HEK293 (cell line): ENCODE data around the gene KCNQ1.

Experiments used
- CTCF ChIA-PET: fragments of 350-600 bp; formaldehyde crosslinking; extraction: SDS; loops from one replicate; lab custom pipeline; 2021; ENCODE audit warnings: antibody characterized with exemption; lab: Yijun Ruan, JAX
- POLR2A ChIA-PET: fragments of 300-600 bp; formaldehyde crosslinking; extraction: SDS; loops from one replicate; lab custom pipeline; 2020; ENCODE audit warnings: antibody characterized with exemption, inconsistent platforms; lab: Yijun Ruan, JAX
- H3K27ac ChIP-seq: fragments of 200-500 bp; sonication (Bioruptor generic); 2 replicates; pipeline ENCODE4 v1.5.1; 2014; ENCODE audit warnings: low read depth, low read length, control low read depth, inconsistent platforms; ENCODE audit errors: extremely low read depth
- H3K36me3 ChIP-seq, 2 experiments: fragments of 200-500 bp in 1 of 2; sonication (Bioruptor generic) in 1 of 2; 1 replicate in 1 of 2; 2 replicates in 1 of 2; pipeline ENCODE4 v1.5.1; 2014 to 2017; ENCODE audit warnings: inconsistent platforms in 2 of 2, low read length in 2 of 2; ENCODE audit not compliant: control insufficient read depth in 2 of 2, insufficient read depth in 1 of 2
- H3K4me1 ChIP-seq: fragments of 200-500 bp; sonication (Bioruptor generic); 2 replicates; pipeline ENCODE4 v1.5.1; 2014; ENCODE audit warnings: mild to moderate bottlenecking, low read length, inconsistent platforms; ENCODE audit not compliant: control insufficient read depth, insufficient read depth
- H3K4me3 ChIP-seq: 2 replicates; pipeline ENCODE4 v1.5.1; 2011; ENCODE audit warnings: low read depth, mild to moderate bottlenecking, control low read depth, low read length, moderate library complexity
- H3K9me3 ChIP-seq: fragments of 200-500 bp; sonication (Bioruptor generic); 2 replicates; pipeline ENCODE4 v1.5.1; 2014; ENCODE audit warnings: low read depth, low read length, inconsistent platforms; ENCODE audit not compliant: control insufficient read depth, insufficient read depth
- BCL6B ChIP-seq: fragments of 450-650 bp; formaldehyde crosslinking; IDR thresholded peaks from 2 replicates; pipeline ENCODE4 v1.5.1; 2017; ENCODE audit warnings: missing biosample characterization, missing genetic modification characterization
- GLIS1 ChIP-seq: fragments of 450-650 bp; formaldehyde crosslinking; IDR thresholded peaks from 2 replicates; pipeline ENCODE4 v1.5.1; 2016; ENCODE audit warnings: missing biosample characterization, missing genetic modification characterization
- HOXC10 ChIP-seq: sonication (generic); formaldehyde crosslinking; IDR thresholded peaks from 2 replicates; pipeline ENCODE4 v1.8.1; 2023; ENCODE audit warnings: mild to moderate bottlenecking, missing genetic modification reagents
- KLF9 ChIP-seq: fragments of 450-650 bp; formaldehyde crosslinking; IDR thresholded peaks from 2 replicates; pipeline ENCODE4 v1.5.1; 2016; ENCODE audit warnings: missing biosample characterization, missing genetic modification characterization, low read depth
- MYNN ChIP-seq: fragments of 450-650 bp; formaldehyde crosslinking; IDR thresholded peaks from 2 replicates; pipeline ENCODE4 v1.5.1; 2016; ENCODE audit warnings: missing biosample characterization, missing genetic modification characterization, borderline replicate concordance
- MZF1 ChIP-seq: fragments of 450-650 bp; formaldehyde crosslinking; IDR thresholded peaks from 2 replicates; pipeline ENCODE4 v1.5.1; 2017; ENCODE audit warnings: missing biosample characterization, missing genetic modification characterization, borderline replicate concordance
- SP7 ChIP-seq: fragments of 450-650 bp; formaldehyde crosslinking; IDR thresholded peaks from 2 replicates; pipeline ENCODE4 v1.5.1; 2016; ENCODE audit warnings: missing biosample characterization, missing genetic modification characterization
- WT1 ChIP-seq: fragments of 450-650 bp; formaldehyde crosslinking; IDR thresholded peaks from 2 replicates; pipeline ENCODE4 v1.5.1; 2016; ENCODE audit warnings: missing biosample characterization, missing genetic modification characterization
- ZBTB6 ChIP-seq: fragments of 450-650 bp; formaldehyde crosslinking; IDR thresholded peaks from 2 replicates; pipeline ENCODE4 v1.5.1; 2017; ENCODE audit warnings: missing biosample characterization, missing genetic modification characterization
- ZBTB8A ChIP-seq: fragments of 450-650 bp; formaldehyde crosslinking; IDR thresholded peaks from 2 replicates; pipeline ENCODE4 v1.5.1; 2016; ENCODE audit warnings: missing biosample characterization, missing genetic modification characterization
- ZFP41 ChIP-seq: fragments of 450-650 bp; formaldehyde crosslinking; IDR thresholded peaks from 2 replicates; pipeline ENCODE4 v1.5.1; 2016; ENCODE audit warnings: missing biosample characterization, missing genetic modification characterization, borderline replicate concordance
- ZNF114 ChIP-seq: fragments of 450-650 bp; formaldehyde crosslinking; IDR thresholded peaks from 2 replicates; pipeline ENCODE4 v1.5.0; 2017; ENCODE audit warnings: missing biosample characterization, missing genetic modification characterization
- ZNF174 ChIP-seq: fragments of 450-650 bp; formaldehyde crosslinking; IDR thresholded peaks from 2 replicates; pipeline ENCODE4 v1.5.0; 2017; ENCODE audit warnings: missing biosample characterization, mild to moderate bottlenecking, missing genetic modification characterization
- ZNF175 ChIP-seq: fragments of 450-650 bp; formaldehyde crosslinking; IDR thresholded peaks from 2 replicates; pipeline ENCODE4 v1.5.1; 2016; ENCODE audit warnings: missing biosample characterization, missing genetic modification characterization
- ZNF2 ChIP-seq: fragments of 450-650 bp; formaldehyde crosslinking; IDR thresholded peaks from 2 replicates; pipeline ENCODE4 v1.5.1; 2016; ENCODE audit warnings: missing biosample characterization, missing genetic modification characterization
- ZNF202 ChIP-seq: fragments of 450-650 bp; formaldehyde crosslinking; IDR thresholded peaks from 2 replicates; pipeline ENCODE4 v1.5.1; 2016; ENCODE audit warnings: missing biosample characterization, missing genetic modification characterization, borderline replicate concordance
- ZNF211 ChIP-seq: fragments of 450-650 bp; formaldehyde crosslinking; IDR thresholded peaks from 2 replicates; pipeline ENCODE4 v1.5.1; 2016; ENCODE audit warnings: low read depth, missing biosample characterization, missing genetic modification characterization
- ZNF239 ChIP-seq: fragments of 450-650 bp; formaldehyde crosslinking; IDR thresholded peaks from 2 replicates; pipeline ENCODE4 v1.5.1; 2016; ENCODE audit warnings: missing biosample characterization, missing genetic modification characterization
- ZNF341 ChIP-seq: fragments of 450-650 bp; formaldehyde crosslinking; IDR thresholded peaks from 2 replicates; pipeline ENCODE4; 2016; ENCODE audit warnings: low read depth, missing biosample characterization, missing genetic modification characterization
- ZNF48 ChIP-seq: fragments of 450-650 bp; formaldehyde crosslinking; IDR thresholded peaks from 2 replicates; pipeline ENCODE4 v1.5.1; 2016; ENCODE audit warnings: missing biosample characterization, missing genetic modification characterization
- ZNF513 ChIP-seq: fragments of 450-650 bp; IDR thresholded peaks from 2 replicates; pipeline ENCODE4 v1.5.1; 2018; ENCODE audit warnings: missing biosample characterization, missing genetic modification characterization
- ZNF518A ChIP-seq: fragments of 450-650 bp; formaldehyde crosslinking; conservative IDR thresholded peaks from 2 replicates; pipeline ENCODE4 v1.5.1; 2016; ENCODE audit warnings: low read depth, missing biosample characterization, missing genetic modification characterization
- ZNF596 ChIP-seq: fragments of 450-650 bp; IDR thresholded peaks from 2 replicates; pipeline ENCODE4 v1.5.0; 2018; ENCODE audit warnings: missing biosample characterization, mild to moderate bottlenecking, missing genetic modification characterization, moderate library complexity
- ZSCAN16 ChIP-seq: fragments of 450-650 bp; formaldehyde crosslinking; IDR thresholded peaks from 2 replicates; pipeline ENCODE4 v1.5.1; 2016; ENCODE audit warnings: missing biosample characterization, missing genetic modification characterization
- ZSCAN18 ChIP-seq: fragments of 450-650 bp; formaldehyde crosslinking; IDR thresholded peaks from 2 replicates; pipeline ENCODE4 v1.5.1; 2016; ENCODE audit warnings: missing biosample characterization, missing genetic modification characterization

KCNQ1 gene

GRCh38 chr11:2783536-2784082, 338.8 kb downstream of the KCNQ1 start (continued):
- TF ChIP-seq ZBTB8A (tag by site-specific recombination) (no peak), ZNF513 (tag by site-specific recombination) (no peak), ZNF211 (tag by site-specific recombination) (no peak), KLF9 (tag by site-specific recombination) (no peak), HOXC10 (no peak), ZNF174 (no peak), ZFP41 (no peak), ZNF175 (tag by site-specific recombination) (no peak)
- TF ChIP-seq, all 188 proteins: peak for 0

- POLR2A ChIA-PET: no interaction called here
Observed at GRCh38 chr11:2787816-2788167, 343.0 kb downstream of the KCNQ1 start.

GRCh38 chr11:2788168-2789071, 343.6 kb downstream of the KCNQ1 start:
- Histone ChIP-seq H3K4me3 (no peak overlapping the region), H3K27ac (no peak overlapping the region)
- CTCF ChIA-PET: no interaction called here
- TF ChIP-seq ZNF174: no peak
- TF ChIP-seq ZSCAN18 (tag by site-specific recombination): no peak
- no peak for TF ChIP-seq BCL6B (tag by site-specific recombination)
- TF ChIP-seq WT1: no peak
- TF ChIP-seq ZNF518A (tag by site-specific recombination): no peak
- no peak for TF ChIP-seq ZNF202 (tag by site-specific recombination)
- TF ChIP-seq MYNN (tag by site-specific recombination): no peak
- 0 out of 2 replicates have a peak, but pooled peaks have one; percentile 15 for TF ChIP-seq GLIS1 (tag by site-specific recombination)
- TF ChIP-seq ZNF48 (tag by site-specific recombination): no peak
- TF ChIP-seq, all 188 proteins: peak for 1
- POLR2A ChIA-PET: no interaction called here
- no peaks in the 10 kb centered on the region for H3K36me3 ChIP-seq
- no peaks in the 10 kb centered on the region for H3K9me3 ChIP-seq
- no peaks in the 10 kb centered on the region for H3K4me1 ChIP-seq

More at GRCh38 chr11:2787816-2788167, 343.0 kb downstream of the KCNQ1 start:
- Histone ChIP-seq H3K9me3 (no peaks in the 10 kb centered on the region), H3K36me3 (no peaks in the 10 kb centered on the region), H3K4me1 (no peaks in the 10 kb centered on the region), H3K4me3 (no peak overlapping the region), H3K27ac (no peak overlapping the region)
- CTCF ChIA-PET: no interaction called here
- TF ChIP-seq MZF1 (no peak), ZSCAN16 (tag by site-specific recombination) (no peak), ZNF239 (tag by site-specific recombination) (no peak), ZNF2 (tag by site-specific recombination) (no peak), SP7 (no peak), ZNF174 (no peak), ZNF114 (tag by site-specific recombination) (no peak), ZBTB6 (tag by site-specific recombination) (no peak), ZNF596 (tag by site-specific recombination) (no peak), ZNF341 (tag by site-specific recombination) (no peak)
